ELF-1 (cell line): ENCODE data around the gene AR.

Source experiments
- DNase-seq: peaks from one replicate; pipeline ENCODE4 v3.0.0-alpha.2; 2016; ENCODE audit warnings: low read depth, low spot score

Gene AR

GRCh38 chrX:67543818-67544217 lies at the start of gene AR:
Gene AR, plus strand, starts transcription at chrX:67544021. Its CDS starts 1,126 bp downstream, at chrX:67545147.
- peak; percentile 92 for DNase-seq

- no peak for DNase-seq
These were observed 43.2 kb upstream of the AR start for GRCh38 chrX:67500617-67501016.

GRCh38 chrX:67503004-67503403 lies 40.8 kb upstream of the AR start:
- no peak for DNase-seq

- no peak for DNase-seq
These were observed 40.4 kb upstream of the AR start for GRCh38 chrX:67503453-67503852.

GRCh38 chrX:67520671-67521070 lies 23.1 kb upstream of the AR start:
- no peak for DNase-seq

- DNase-seq: no peak
These were observed 20.7 kb upstream of the AR start for GRCh38 chrX:67523002-67523681.

GRCh38 chrX:67523932-67524331 lies 19.9 kb upstream of the AR start:
- DNase-seq: no peak

GRCh38 chrX:67524428-67524827 lies 19.4 kb upstream of the AR start:
- DNase-seq: no peak

GRCh38 chrX:67524950-67525691 lies 18.7 kb upstream of the AR start:
- no peak for DNase-seq

GRCh38 chrX:67536564-67536963 lies 7.3 kb upstream of the AR start:
- no peak for DNase-seq

GRCh38 chrX:67538383-67538782 lies 5.4 kb upstream of the AR start:
- DNase-seq: no peak

- DNase-seq: peak; percentile 31
These were observed 637 bp downstream of the AR start for GRCh38 chrX:67544281-67545035.

GRCh38 chrX:67545036-67545821 lies 1.4 kb downstream of the AR start:
- peak; percentile 68 for DNase-seq

- peak; percentile 62 for DNase-seq
These were observed 2.2 kb downstream of the AR start for GRCh38 chrX:67545893-67546495.

- peak; percentile 42 for DNase-seq
These were observed 2.9 kb downstream of the AR start for GRCh38 chrX:67546496-67547423.

GRCh38 chrX:67555578-67556203 lies 11.9 kb downstream of the AR start:
- DNase-seq: peak; percentile 70

- DNase-seq: no peak
These were observed 14.4 kb downstream of the AR start for GRCh38 chrX:67558267-67558666.

GRCh38 chrX:67563469-67564448 lies 19.9 kb downstream of the AR start:
- no peak for DNase-seq
